ENCODE data around the gene RRP9.
"Not testable (repeated sequence)": the region's sequence is repeated elsewhere in the genome, so short reads cannot be mapped to it uniquely, and the experiment has no call there.

Gene RRP9

DNA sequence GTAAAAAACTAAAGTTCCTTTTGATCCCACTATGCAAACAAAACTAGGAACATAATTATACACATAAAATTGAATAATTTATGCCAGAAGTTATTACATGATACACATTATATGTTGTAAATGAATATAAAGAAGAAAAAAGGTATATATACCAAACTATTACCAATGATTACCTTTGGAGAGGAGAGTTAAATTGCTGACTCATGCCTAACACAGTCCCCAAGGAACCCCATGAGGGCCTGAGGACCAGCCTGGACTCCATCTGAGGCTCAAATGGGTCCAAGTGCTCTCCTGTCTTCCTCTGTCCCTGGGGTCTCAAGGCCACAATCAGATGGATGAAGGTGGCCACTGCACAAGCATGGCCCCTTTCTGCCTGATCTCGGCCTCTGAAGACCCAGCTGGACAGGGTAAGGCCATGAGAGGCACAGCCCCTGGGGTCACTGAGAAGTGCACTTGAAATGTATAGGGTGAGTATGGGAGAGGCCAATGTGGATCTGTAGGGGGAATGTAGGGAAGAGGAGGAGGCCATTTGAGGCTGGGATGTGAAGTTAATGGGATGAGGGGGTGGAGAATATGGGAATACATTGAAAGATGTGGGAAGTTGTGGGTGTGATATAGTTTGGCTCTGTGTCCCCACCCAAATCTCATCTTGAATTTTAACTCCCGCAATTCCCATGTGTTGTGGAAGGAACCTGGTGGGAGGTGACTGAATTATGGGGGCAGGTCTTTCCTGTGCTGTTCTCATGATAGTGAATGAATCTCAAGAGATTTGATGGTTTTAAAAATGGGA, 37.5 kb downstream of the RRP9 start:
- DNase-seq (ENCODE audit: low read depth), result no peak

DNA sequence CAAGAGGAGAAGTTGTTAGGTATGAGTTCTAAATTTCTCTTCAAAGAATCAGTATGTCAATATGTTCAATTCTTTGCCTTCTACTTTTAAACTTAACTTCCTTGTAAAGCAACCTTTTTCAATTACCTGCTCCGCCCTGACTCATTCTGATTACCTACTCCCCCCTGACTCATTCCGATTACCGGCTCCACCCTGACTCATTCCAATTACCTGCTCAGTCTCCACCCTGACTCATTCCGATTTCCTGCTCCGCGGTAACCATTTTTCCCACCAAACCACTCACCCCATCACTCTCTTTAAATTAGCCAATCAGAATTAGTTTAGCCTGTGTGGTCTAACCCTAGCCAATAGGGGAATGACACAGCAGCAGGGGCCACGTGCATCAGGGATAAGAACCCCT, 39.3 kb downstream of the RRP9 start:
- not testable (repeated sequence) for DNase-seq (ENCODE audit: low read depth)

DNA sequence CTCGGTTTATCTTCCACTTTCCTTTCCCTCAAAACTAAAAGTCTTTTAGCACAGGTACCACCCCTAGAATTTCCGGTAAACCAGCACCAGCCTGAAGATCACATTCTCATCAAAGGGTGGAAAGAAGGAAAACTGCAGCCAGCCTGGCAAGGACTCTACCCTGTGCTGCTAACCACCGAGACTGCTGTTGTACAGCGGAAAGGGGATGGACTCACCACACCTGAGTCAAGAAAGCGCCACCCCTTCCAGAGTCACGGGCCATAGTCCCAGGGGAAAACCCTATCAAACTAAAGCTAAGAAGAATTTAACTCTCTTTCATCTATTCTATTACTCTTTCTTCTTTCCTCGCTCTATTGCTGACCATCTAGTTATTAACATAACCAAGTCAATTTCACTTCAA, 41.7 kb downstream of the RRP9 start:
- DNase-seq (ENCODE audit: low read depth), result not testable (repeated sequence)

- no peak for DNase-seq (ENCODE audit: low read depth)
These were observed 44.3 kb downstream of the RRP9 start for GRCh38 chr3:51897391-51897790.

DNA sequence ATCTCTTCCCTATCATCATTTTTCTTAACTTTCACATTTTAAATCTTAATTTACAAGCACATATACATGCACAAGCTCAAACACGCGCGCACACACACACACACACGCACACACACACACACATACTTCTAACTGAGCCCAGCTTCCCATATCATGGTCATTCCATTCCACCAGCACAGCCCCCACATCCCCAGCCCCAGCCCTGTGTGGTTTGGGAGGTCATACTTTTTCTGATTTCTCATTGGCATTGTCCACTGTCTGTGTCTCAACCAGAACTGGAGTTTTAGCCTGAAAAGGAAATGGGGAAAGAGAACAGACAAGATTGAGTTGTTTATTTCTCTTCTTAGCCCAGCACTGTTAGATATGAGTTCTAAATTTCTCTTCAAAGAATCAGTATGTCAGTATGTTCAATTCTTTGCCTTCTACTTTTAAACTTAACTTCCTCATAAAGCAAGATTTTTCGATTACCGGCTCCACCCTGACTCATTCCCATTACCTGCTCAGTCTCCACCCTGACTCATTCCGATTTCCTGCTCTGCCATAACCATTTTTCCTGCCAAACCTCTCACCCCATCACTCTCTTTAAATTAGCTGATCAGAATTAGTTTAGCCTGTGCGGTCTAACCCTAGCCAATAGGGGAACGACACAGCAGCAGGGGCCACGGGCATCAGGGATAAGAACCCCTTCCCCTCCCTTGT, 44.9 kb downstream of the RRP9 start:
- no peak for DNase-seq (ENCODE audit: low read depth)

DNA sequence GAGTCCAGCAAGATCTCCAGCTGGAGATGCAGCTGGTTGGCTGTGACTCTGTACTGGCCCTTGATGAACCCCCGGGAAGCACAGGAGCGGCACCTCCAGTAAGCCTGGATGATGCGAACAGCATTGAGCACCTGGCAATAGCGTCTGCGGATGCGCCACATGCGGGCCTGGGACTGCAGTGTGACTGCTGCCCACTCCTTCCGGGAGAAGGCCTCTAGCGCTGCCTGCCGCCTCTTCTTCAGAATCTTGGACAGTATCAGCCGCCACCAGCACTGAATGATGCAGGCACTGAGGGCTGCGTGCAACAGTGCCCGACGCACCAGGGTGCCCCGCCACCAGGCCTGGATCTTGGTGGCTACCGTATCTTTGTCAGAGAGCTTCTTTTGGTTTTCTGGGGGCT, 46.8 kb downstream of the RRP9 start:
- no peak for DNase-seq (ENCODE audit: low read depth)

GRCh38 chr3:51894391-51894790, 47.3 kb downstream of the RRP9 start:
- DNase-seq (ENCODE audit: low read depth), result no peak

DNA sequence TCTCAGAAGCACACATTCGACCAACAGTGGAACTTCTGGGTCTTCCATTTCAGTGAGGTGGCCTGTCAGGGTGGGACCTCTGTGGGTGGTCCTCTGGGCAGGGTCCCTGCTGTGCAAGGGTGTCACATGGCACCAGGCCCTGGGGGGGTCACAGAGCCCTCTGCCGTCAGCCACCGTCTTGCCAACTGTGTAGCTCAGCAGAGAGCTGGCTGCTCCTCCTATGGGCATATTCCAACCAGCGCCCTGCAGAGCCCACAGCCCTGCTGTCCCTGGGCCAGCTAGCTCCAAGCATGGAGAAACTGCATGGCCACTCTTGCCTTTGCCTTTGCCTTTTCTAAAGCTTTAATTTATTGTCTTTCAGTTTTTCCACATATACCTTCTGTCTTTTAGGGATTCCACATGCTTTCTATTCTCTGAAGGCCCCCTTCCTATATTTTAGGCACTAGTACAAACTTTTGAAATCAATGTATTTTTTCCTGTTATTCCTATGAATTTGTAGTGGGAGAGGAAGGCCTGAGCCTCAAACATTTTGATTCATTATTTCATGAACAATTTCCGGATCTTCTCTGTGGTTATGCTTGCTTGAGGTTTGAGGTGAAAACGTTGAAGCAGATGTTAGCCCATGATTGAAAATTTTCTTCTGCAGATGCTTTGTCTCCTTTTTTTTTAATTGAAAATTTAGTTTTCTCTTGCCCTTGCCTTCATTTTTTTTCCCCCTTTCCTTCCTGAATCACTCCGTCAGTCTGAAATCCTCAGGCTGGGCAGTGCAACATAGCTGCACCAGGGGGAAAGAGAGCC, 50.3 kb downstream of the RRP9 start:
- no peak for DNase-seq (ENCODE audit: low read depth)

GRCh38 chr3:51888463-51889105, 53.1 kb downstream of the RRP9 start:
- DNase-seq (ENCODE audit: low read depth), result no peak

DNA sequence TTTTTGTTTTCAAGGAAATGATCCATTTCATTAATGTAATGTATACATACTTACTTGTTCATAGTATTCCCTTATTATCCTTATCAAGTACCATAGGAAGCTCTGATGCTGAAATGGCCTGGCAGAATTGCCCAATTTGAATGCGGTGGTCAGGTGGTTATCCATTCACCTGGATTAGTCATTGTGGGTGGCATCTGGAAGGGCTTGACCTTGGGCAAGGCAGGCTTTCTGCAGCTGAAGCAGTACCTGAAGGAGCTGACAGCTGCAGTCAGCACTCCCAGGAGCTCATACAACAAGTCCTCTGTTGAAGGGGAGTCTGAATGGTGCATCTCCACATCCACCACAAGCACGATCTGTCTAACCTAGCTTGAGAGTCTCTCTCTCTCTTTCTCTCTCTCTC, 54.1 kb downstream of the RRP9 start:
- no peak for DNase-seq (ENCODE audit: low read depth)

DNA sequence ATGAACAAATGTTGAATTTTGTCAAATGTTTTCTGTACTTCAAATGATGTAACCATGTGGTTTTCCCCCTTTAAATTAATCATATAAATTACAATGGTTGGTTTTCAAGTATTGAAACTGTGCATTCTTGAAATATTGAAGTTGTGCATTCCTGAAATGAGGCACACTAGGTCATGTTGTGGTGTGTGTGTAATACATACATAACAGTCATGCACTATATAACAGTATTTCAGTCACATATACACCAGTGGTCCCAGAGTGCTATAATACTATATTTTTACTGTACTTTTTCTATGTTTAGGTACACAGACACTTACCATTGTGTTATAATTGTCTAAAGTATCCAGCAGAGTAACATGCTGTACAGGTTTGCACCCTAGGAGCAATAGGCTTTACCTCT, 55.3 kb downstream of the RRP9 start:
- no peak for DNase-seq (ENCODE audit: low read depth)
